HL-60 (cell line): ENCODE measurements around the gene MYO1D.

Source experiments
- DNase-seq, 2 experiments: peaks; one replicate each; pipeline ENCODE4 v3.0.0-alpha.2; 2010 to 2020; ENCODE audit warnings: low read depth in 1 of 2, low spot score in 1 of 2
- H3K27ac ChIP-seq: fragments of 250-450 bp; sonication (Bioruptor Pico); replicated peaks from 2 replicates; pipeline ENCODE4 v1.5.1; 2020; ENCODE audit warnings: mild to moderate bottlenecking, moderate library complexity
- H3K27me3 ChIP-seq: fragments of 250-450 bp; sonication (Bioruptor Pico); 2 replicates; pipeline ENCODE4 v1.5.1; 2021; ENCODE audit warnings: mild to moderate bottlenecking, moderate library complexity; ENCODE audit not compliant: insufficient read depth, poor library complexity, severe bottlenecking
- H3K4me3 ChIP-seq: replicated peaks from 2 replicates; pipeline ENCODE4 v1.5.1; 2011; ENCODE audit warnings: mild to moderate bottlenecking, control low read depth, low read length; ENCODE audit not compliant: insufficient read depth
- CTCF ChIP-seq: IDR thresholded peaks from one replicate; pipeline ENCODE4 v1.5.1; 2011; ENCODE audit warnings: low read length, control low read depth, inconsistent platforms; ENCODE audit not compliant: insufficient read depth
- GABPA ChIP-seq: IDR thresholded peaks from 2 replicates; pipeline ENCODE4 v1.6.1; 2012; ENCODE audit warnings: low read depth
- POLR2AphosphoS5 ChIP-seq: IDR thresholded peaks from 2 replicates; pipeline ENCODE4 v1.6.1; 2012; ENCODE audit warnings: low read depth
- REST ChIP-seq: IDR thresholded peaks from 2 replicates; pipeline ENCODE4 v1.6.1; 2012; ENCODE audit warnings: low read depth; ENCODE audit not compliant: insufficient replicate concordance
- SPI1 ChIP-seq: IDR thresholded peaks from 2 replicates; pipeline ENCODE4 v1.6.1; 2012; ENCODE audit warnings: low read depth, mild to moderate bottlenecking, borderline replicate concordance

Gene MYO1D

GRCh38 chr17:32854207-32854606 lies 22.7 kb downstream of the MYO1D start:
- TF ChIP-seq CTCF, result no peak
- no peak for TF ChIP-seq REST
- TF ChIP-seq GABPA, result no peak
- TF ChIP-seq SPI1, result no peak
- no peak for TF ChIP-seq POLR2AphosphoS5
- Histone ChIP-seq H3K4me3 (no peak overlapping the region), H3K27ac (no peak overlapping the region), H3K27me3 (peaks cover 2% of the 10 kb centered on the region)
- no peak for DNase-seq

- H3K27ac ChIP-seq, result no peak overlapping the region
- DNase-seq, result no peak
- no peak for TF ChIP-seq REST
- no peak for TF ChIP-seq GABPA
- no peak for TF ChIP-seq CTCF
- TF ChIP-seq POLR2AphosphoS5, result no peak
- TF ChIP-seq SPI1, result no peak
- no peak overlapping the region for H3K4me3 ChIP-seq
- peaks cover 2% of the 10 kb centered on the region for H3K27me3 ChIP-seq
Observed at GRCh38 chr17:32852811-32853210, 24.1 kb downstream of the MYO1D start.

- TF ChIP-seq REST, result no peak
- no peak for TF ChIP-seq POLR2AphosphoS5
- no peak for TF ChIP-seq SPI1
- TF ChIP-seq GABPA, result no peak
- Histone ChIP-seq H3K27ac (no peak overlapping the region), H3K4me3 (no peak overlapping the region), H3K27me3 (peaks cover 2% of the 10 kb centered on the region)
- no peak for DNase-seq
Observed at GRCh38 chr17:32849879-32850278, 27.0 kb downstream of the MYO1D start.
